ENCODE data around the gene LYRM7.
"Not testable (repeated sequence)": the region's sequence is repeated elsewhere in the genome, so short reads cannot be mapped to it uniquely, and the experiment has no call there.

Gene LYRM7

DNA sequence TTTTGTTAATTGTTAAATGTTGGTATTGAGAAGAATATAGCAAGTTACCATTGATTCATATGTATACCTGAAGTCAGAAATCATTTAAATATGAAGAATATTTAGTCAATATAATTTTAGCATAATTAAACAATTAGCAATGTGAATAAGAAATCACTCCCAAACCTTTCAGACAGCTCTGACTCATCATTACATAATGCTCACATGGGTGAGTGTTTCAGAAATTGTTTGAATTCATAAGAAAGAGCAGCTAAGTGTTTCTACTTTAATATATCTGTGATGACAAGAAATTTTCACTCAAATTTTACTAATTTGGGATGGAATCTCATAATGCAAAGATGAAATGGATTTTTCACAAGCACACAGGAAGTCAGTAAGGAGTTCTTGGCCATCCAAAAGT lies 51.1 kb downstream of the LYRM7 start:
- peak; percentile 33 to 46 for ATAC-seq

GRCh38 chr5:131222731-131223130 lies 52.0 kb downstream of the LYRM7 start:
- ATAC-seq: no peak

- ATAC-seq: no peak
Measured at GRCh38 chr5:131223751-131224386, 53.1 kb downstream of the LYRM7 start.

- peak; percentile 38 to 48 for ATAC-seq
Measured at GRCh38 chr5:131224387-131225201, 53.9 kb downstream of the LYRM7 start.

- no peak for ATAC-seq
Measured at GRCh38 chr5:131225282-131225974, 54.7 kb downstream of the LYRM7 start.

DNA sequence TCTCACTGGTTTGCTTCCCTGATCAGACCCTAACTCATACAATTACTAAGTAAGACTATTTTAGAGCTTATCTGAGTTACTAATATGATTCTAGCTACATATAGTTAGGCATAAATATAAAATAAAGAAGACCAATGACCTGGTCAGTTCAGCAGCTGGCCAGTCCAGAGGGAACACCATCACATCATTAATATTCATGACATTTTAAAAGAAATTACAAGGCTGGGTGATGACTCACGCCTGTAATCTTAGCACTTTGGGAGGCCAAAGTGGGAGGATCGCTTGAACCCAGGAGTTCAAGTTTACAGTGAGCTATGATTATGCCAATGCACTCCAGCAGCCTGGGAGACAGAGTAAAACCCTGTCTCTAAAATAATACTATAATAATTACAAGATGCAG lies 56.2 kb downstream of the LYRM7 start:
- no peak for ATAC-seq

DNA sequence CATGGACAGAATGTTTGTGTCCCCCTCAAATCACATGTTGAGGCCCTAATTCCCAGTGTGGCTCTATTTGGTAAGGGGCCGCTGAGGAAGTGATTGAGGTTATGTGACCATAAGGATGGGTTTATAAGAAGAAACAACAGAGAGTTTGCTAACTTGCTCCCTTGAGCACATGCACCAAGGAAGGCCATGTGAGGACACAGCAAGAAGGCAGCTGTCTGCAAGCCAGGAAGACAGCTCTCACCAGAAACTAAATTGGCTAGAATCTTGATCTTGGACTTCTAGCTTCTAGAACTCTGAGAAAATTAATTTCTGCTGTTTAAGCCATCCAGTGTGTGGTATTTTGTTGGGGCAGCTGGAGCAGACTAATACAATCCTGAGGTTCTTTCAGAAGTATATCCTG lies 57.9 kb downstream of the LYRM7 start:
- ATAC-seq: no peak

DNA sequence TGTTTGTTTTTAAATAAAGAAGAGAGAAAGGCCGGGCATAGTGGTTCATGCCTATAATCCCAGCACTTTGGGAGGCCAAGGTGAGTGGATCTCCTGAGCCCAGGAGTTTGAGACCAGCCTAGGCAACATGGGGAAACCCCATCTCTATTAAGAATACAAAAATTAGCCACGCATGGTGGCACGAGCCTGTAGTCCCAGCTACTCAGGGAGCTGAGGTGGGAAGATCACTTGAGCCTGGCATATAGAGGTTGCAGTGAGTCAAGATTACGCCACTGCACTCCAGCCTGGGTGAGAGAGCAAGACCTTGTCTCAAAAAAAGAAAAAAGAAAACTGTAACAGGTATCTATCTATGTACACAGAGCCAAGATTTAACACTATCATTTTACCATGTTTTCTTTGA lies 58.9 kb downstream of the LYRM7 start:
- no peak for ATAC-seq

- no peak for ATAC-seq
Measured at GRCh38 chr5:131230406-131230805, 59.7 kb downstream of the LYRM7 start.

DNA sequence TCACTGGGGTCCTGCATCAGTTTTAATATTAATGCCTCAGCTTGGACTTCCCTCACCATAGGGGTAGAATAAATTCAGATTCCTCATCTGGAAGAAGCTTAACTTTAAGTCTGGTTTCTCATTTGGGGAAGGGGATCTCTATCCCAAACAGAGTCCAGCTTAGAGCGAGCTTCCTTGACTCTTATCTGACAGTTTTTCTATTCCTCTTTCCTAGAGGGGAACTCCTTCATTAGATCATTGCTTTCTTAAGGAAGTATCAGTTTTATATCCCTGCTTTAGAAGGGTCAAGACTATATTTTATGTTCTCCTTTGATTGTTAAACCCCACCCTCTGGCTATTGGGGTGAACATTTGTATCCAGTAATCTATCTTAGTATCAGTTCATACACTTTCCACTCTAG lies 68.9 kb downstream of the LYRM7 start:
- ATAC-seq: no peak

DNA sequence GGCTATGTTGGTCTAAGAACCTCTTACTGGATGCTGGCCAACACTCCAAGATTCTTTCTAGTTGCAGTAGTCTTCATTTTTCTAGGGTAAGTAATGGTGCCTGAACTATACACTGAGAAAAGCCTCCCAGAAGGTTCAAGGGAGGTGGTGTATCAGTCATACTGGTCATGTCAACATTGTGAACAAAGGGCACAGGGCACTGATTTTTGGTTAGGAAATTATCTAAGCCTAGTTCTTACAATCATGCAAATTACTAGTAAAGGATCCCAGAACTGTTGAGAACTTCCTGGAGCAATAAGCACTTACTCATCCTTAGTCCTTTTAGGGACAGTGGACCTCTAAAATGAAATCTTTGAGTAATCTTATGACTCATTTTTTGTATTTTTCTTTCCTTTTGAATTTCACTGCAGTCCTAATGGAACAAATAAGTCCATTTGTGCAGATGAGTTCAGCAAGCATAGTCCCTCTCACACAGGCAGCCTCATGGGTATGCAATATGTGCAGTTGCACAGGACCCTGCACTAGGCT lies 72.0 kb downstream of the LYRM7 start:
- peak; percentile 51 to 60 for ATAC-seq

DNA sequence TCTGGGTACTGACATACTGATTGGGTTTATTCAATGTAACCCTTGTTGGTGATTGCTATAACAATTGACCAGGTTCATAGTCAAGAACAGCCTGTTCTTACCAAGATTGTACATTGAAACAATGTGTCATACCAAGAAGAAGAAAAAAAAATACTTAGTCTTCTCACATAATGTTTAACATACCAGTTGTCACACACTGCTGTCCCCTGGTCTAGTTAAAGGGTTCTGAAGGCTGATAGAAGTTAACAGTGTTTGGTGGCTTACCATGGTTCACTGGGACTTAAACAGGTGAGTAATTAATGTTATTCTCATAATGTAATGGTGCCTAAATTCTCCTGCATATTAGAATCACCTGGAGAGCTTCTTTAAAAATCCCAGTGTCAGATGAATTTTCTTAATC lies 74.6 kb downstream of the LYRM7 start:
- ATAC-seq: no peak

DNA sequence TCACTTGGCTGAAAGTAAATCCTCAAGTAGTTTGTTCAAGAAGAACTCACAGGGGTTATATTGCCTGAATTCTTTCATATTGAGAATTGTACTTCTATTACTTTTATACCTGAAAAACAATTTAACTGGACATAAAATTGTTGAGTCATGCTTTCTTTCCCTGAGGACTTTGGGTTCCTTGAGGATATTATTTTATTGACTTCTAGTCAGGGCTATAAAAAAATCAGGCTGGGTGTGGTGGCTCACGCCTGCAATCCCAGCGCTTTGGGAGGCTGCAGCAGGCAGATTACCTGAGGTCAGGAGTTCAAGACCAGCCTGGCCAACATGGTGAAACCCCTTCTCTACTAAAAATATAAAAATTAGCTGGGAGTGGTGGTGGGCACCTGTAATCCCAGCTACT lies 75.2 kb downstream of the LYRM7 start:
- ATAC-seq: no peak

DNA sequence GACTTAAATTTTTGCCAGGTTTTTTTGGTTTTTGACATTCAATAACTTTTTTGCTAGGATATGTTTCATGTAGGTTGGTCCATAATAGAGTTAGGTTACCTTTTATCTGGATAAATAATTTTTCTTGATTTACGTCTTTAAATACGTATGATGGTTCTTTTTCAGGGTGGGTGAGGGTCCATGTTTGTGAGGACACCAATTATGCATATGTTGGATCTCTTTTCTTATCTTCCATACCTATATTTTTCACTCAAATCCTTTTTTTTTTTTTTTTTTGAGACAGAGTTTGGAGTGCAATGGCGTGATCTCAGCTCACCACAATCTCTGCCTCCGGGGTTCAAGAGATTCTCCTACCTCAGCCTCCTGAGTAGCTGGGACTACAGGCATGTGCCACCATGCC lies 75.8 kb downstream of the LYRM7 start:
- ATAC-seq: no peak

DNA sequence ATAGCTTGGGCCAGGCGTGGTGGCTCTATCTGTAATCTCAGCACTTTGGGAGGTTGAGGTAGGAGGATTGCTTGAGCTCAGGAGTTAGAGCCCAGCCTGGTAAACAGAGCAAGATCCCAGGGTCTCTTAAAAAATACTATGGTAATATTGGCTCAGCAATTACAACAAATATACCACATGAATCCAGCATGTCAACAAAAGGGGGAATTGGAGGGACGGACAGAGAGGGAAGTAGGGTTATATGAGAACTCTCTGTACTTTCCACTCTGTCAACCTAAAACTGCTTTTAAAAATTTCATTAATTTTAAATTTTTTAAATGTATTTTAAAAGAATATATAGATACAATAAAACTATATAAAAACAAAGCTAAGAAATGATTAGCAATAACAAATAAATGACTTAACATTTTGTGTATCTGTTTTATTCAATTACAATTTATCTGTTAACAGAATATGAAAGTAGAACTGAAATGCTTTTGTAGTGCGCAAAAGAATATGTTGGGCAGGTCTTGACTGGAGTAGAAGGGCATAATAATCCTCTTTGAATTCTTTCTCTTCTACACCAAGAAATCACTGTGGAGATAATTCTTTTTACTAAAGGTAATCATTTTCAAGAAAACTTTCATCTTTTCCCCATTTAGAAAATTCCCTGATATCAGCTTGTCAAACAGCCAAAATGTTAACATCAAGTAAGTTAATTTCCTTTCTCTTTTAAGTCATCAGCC lies 80.2 kb downstream of the LYRM7 start:
- no peak for ATAC-seq

DNA sequence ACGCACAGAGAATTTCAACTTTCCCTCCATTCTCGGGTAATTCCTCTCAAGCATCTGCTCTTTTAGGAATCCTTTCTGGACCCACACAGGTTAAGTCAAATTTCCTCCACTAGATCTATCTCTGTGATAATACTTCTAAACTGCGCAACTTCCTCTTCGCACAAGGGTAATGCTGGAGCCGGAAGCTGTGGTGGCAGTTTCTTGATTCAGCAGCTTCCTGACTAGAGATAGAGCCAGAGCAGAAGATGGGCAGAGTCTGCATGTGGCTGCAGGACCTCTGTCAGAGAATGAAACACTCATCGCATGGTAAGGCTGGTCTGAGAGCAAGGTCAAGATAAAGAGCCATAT lies 82.1 kb downstream of the LYRM7 start:
- peak; percentile 62 to 67 for ATAC-seq

- ATAC-seq: not testable (repeated sequence)
Measured at GRCh38 chr5:131254025-131254424, 83.3 kb downstream of the LYRM7 start.

DNA sequence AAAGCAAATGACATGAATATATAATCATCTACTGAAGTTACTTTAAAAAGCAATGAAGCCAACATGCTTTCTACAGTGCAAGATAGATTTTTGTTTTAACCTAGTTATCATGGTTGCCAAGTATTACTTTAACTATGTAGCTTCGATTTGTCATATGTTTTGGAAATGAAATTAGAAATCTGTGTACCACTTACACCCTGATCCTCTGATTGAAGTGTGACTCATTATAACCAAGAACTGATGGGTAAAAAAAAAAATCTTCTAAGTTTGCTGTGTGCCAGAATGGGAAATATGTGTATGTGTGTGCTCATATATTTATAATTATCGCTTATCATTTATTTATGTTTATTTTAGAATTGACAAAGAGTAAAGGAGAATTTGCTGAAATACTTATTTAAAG lies 84.0 kb downstream of the LYRM7 start:
- ATAC-seq: peak; percentile 61 to 68
